Ovary (tissue), 3 donors: ENCODE data around the gene LMOD2.

ENCODE experiments used
- EP300 ChIP-seq: sonication (generic); formaldehyde crosslinking; IDR thresholded peaks from one replicate; pipeline ENCODE4 v1.6.1; 2017; ENCODE audit warnings: antibody characterized with exemption
- POLR2A ChIP-seq: fragments of 450-650 bp; IDR thresholded peaks from one replicate; pipeline ENCODE4 v1.6.1; 2017; ENCODE audit warnings: antibody characterized with exemption, mild to moderate bottlenecking, moderate library complexity
- TF ChIP-seq, protein P1 (sequence below), 3 donors: fragments of 450-650 bp in 2 of 3; fragments of 200-600 bp in 1 of 3; IDR thresholded peaks; one replicate each; pipeline versions ENCODE4 v1.5.1 to v1.8.0; 2016 to 2022; ENCODE audit warnings: antibody characterized with exemption in 3 of 3, mild to moderate bottlenecking in 1 of 3
- donor health status: DM: no; HTN: no; CAD: no.

DNA sequence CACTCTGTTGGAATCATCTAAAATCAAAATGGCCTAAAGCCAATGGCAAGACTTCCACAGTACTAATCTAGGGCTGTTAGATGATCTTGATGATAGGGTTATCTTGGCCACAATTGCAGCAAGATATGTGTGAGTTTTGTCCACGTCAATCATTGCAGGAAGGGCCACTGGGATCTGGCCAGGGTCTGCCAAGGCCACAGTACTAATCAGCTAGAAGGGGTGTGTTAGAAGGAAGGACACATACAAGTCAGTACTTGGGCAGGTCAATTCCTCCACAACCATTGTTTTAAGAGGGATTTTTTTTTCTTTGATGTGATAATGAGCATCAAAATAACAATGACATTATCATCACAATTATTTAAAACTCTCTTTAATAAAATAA is 1.6 kb downstream of the LMOD2 start:
- TF ChIP-seq, protein P1, sequence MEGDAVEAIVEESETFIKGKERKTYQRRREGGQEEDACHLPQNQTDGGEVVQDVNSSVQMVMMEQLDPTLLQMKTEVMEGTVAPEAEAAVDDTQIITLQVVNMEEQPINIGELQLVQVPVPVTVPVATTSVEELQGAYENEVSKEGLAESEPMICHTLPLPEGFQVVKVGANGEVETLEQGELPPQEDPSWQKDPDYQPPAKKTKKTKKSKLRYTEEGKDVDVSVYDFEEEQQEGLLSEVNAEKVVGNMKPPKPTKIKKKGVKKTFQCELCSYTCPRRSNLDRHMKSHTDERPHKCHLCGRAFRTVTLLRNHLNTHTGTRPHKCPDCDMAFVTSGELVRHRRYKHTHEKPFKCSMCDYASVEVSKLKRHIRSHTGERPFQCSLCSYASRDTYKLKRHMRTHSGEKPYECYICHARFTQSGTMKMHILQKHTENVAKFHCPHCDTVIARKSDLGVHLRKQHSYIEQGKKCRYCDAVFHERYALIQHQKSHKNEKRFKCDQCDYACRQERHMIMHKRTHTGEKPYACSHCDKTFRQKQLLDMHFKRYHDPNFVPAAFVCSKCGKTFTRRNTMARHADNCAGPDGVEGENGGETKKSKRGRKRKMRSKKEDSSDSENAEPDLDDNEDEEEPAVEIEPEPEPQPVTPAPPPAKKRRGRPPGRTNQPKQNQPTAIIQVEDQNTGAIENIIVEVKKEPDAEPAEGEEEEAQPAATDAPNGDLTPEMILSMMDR (IDR thresholded peaks at IDR 0.05) = no peak
- TF ChIP-seq EP300 = no peak
- TF ChIP-seq POLR2A = no peak
